Parathyroid adenoma (tissue), 2 donors: ENCODE data around the gene CCDC187.
"Not testable (repeated sequence)": the region's sequence is repeated elsewhere in the genome, so short reads cannot be mapped to it uniquely, and the experiment has no call there.

Experiments used
- H2AFZ ChIP-seq: fragments of 300-600 bp; sonication (generic); one replicate; pipeline ENCODE4 v1.7.0; 2017; ENCODE audit warnings: antibody characterized with exemption, mild to moderate bottlenecking
- H3K27ac ChIP-seq: fragments of 300-600 bp; sonication (generic); one replicate; pipeline ENCODE4 v1.7.0; 2017
- H3K27me3 ChIP-seq: fragments of 300-600 bp; sonication (generic); one replicate; pipeline ENCODE4 v1.7.0; 2017; ENCODE audit warnings: low read length; ENCODE audit not compliant: control insufficient read depth, insufficient read depth
- H3K36me3 ChIP-seq: fragments of 300-600 bp; sonication (generic); one replicate; pipeline ENCODE4 v1.7.0; 2017; ENCODE audit warnings: low read length; ENCODE audit not compliant: control insufficient read depth, insufficient read depth
- H3K4me1 ChIP-seq: fragments of 300-600 bp; sonication (generic); one replicate; pipeline ENCODE4 v1.7.0; 2017; ENCODE audit warnings: control low read depth
- H3K4me2 ChIP-seq: fragments of 300-600 bp; sonication (generic); one replicate; pipeline ENCODE4 v1.7.0; 2017; ENCODE audit warnings: low read length
- H3K4me3 ChIP-seq: fragments of 300-600 bp; sonication (generic); one replicate; pipeline ENCODE4 v1.7.0; 2017; ENCODE audit warnings: low read depth, low read length
- H3K79me2 ChIP-seq: fragments of 300-600 bp; sonication (generic); one replicate; pipeline ENCODE4 v1.7.0; 2017; ENCODE audit warnings: control low read depth
- H3K9ac ChIP-seq: fragments of 300-600 bp; sonication (generic); one replicate; pipeline ENCODE4 v1.7.0; 2017; ENCODE audit warnings: mild to moderate bottlenecking
- H3K9me3 ChIP-seq: fragments of 300-600 bp; sonication (generic); one replicate; pipeline ENCODE4 v1.7.0; 2017; ENCODE audit warnings: low read length; ENCODE audit not compliant: control insufficient read depth
- TF ChIP-seq, protein P1 (sequence below): fragments of 300-600 bp; sonication (generic); IDR thresholded peaks from one replicate; pipeline ENCODE4 v1.7.0; 2017; ENCODE audit warnings: antibody characterized with exemption, mild to moderate bottlenecking
- donor health status: primary hyperparathyroidism.

Gene CCDC187

DNA sequence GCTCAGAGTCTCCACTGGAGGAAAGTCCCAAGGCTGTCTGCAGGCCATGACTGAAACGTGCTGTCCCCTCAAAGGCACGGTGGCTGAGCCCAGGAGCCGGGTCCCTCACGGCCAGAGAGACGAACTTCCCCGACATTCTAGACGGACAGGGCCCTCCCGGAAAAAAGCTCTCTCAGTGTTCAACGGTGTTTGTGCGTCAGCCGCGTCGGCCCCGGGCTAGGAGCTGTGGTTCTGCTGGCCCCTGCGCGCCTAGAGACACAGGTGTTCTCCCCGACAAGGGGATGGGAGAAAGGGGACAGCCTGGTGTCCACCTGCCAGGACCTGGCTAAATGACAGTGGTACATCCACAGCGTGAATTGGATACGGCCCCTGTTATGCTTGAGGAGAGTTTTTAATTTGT is 17.7 kb upstream of the CCDC187 start:
- Histone ChIP-seq H3K9me3 (no peaks in the 10 kb centered on the region), H3K36me3 (no peaks in the 10 kb centered on the region), H3K4me2 (no peak overlapping the region), H3K4me1 (no peaks in the 10 kb centered on the region), H3K4me3 (no peak overlapping the region), H3K27me3 (no peaks in the 10 kb centered on the region), H2AFZ (no peak overlapping the region), H3K9ac (no peak overlapping the region), H3K79me2 (no peaks in the 10 kb centered on the region), H3K27ac (no peak overlapping the region)
- TF ChIP-seq, protein P1, sequence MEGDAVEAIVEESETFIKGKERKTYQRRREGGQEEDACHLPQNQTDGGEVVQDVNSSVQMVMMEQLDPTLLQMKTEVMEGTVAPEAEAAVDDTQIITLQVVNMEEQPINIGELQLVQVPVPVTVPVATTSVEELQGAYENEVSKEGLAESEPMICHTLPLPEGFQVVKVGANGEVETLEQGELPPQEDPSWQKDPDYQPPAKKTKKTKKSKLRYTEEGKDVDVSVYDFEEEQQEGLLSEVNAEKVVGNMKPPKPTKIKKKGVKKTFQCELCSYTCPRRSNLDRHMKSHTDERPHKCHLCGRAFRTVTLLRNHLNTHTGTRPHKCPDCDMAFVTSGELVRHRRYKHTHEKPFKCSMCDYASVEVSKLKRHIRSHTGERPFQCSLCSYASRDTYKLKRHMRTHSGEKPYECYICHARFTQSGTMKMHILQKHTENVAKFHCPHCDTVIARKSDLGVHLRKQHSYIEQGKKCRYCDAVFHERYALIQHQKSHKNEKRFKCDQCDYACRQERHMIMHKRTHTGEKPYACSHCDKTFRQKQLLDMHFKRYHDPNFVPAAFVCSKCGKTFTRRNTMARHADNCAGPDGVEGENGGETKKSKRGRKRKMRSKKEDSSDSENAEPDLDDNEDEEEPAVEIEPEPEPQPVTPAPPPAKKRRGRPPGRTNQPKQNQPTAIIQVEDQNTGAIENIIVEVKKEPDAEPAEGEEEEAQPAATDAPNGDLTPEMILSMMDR: no peak

DNA sequence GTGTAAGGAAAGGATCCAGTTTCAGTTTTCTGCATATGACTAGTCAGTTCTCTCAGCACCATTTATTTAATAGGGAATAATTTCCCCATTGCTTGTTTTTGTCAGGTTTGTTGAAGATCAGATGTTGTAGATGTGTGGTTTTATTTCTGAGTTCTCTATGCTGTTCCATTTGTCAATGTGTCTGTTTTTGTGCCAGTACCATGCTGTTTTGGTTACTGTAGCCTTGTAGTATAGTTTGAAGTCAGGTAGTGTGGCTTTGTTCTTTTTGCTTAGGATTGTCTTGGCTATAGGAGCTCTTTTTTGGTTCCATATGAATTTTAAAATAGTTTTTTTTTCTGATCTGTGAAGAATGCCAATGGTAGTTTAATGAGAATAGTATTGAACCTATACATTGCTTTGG is 17.1 kb upstream of the CCDC187 start:
- H3K4me3 ChIP-seq, H3K9ac ChIP-seq, H3K27me3 ChIP-seq, H3K36me3 ChIP-seq, H3K9me3 ChIP-seq, H3K4me2 ChIP-seq, H3K4me1 ChIP-seq, H2AFZ ChIP-seq, H3K27ac ChIP-seq, H3K79me2 ChIP-seq: not testable (repeated sequence)

DNA sequence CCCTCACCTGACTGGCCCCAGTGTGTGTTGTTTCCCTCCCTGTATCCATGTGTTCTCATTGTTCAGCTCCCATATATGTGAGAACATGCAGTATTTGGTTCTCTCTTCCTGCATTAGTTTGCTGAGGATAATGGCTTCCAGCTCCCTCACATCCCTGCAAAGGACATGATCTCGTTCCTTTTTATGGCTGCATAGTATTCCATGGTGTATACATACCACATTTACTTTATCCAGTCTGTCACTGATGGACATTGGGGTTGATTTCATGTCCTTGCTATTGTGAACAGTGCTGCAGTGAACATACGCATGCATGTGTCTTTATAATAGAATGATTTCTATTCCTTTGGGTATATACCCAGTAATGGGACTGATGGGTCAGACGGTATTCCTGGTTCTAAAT is 16.1 kb upstream of the CCDC187 start:
- not testable (repeated sequence) for H3K9ac ChIP-seq, H3K4me3 ChIP-seq, H3K79me2 ChIP-seq, H3K4me1 ChIP-seq, H2AFZ ChIP-seq, H3K27me3 ChIP-seq, H3K4me2 ChIP-seq, H3K27ac ChIP-seq, H3K36me3 ChIP-seq, H3K9me3 ChIP-seq

DNA sequence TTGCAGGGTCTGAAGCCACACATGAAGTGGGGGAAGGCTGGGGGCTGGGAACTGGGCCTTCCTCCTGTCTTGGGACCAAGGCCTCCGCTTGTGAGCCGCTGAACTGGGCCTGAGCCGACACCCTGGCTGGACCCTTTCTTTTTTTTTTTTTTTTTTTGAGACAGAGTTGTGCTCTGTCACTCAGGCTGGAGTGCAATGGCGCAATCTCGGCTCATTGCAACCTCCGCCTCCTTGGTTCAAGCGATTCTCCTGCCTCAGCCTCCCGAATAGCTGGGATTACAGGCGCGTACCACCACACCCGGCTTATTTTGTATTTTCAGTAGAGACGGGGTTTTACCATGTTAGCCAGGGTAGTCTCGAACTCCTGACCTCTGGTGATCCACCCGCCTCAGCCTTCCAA is 15.3 kb upstream of the CCDC187 start:
- not testable (repeated sequence) for H3K36me3 ChIP-seq, H3K79me2 ChIP-seq, H3K27ac ChIP-seq, H3K4me1 ChIP-seq, H3K27me3 ChIP-seq, H3K9ac ChIP-seq, H2AFZ ChIP-seq, H3K4me3 ChIP-seq, H3K9me3 ChIP-seq, H3K4me2 ChIP-seq

DNA sequence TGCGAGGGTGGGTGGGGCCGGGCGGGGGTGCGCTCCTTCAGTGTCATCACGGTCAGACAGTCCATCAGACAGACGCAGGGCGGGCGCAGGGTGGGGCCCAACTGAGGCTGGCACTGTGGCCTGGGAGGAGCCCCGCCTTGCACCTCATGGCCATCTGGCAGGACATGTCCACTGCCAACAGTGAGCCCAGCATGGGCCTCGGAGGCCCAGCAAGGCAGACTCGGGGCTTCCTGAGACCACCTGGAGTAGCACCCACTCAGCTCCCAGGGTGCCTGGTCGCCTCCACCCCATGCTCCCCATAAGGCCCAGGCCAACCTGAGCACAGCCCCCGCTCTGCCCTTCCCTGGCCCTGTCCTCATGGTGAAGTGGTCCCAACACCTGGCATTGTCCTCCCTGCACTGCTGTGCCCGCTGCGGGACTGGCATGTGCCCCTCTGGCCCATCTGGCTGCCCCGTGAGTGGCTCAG is 14.9 kb upstream of the CCDC187 start:
- Histone ChIP-seq H3K79me2 (no peaks in the 10 kb centered on the region), H3K36me3 (no peaks in the 10 kb centered on the region), H3K27ac (no peak overlapping the region), H3K4me2 (no peak overlapping the region), H2AFZ (no peak overlapping the region), H3K27me3 (no peaks in the 10 kb centered on the region), H3K4me1 (no peaks in the 10 kb centered on the region), H3K9me3 (no peaks in the 10 kb centered on the region), H3K4me3 (no peak overlapping the region), H3K9ac (no peak overlapping the region)
- TF ChIP-seq, protein P1: no peak

DNA sequence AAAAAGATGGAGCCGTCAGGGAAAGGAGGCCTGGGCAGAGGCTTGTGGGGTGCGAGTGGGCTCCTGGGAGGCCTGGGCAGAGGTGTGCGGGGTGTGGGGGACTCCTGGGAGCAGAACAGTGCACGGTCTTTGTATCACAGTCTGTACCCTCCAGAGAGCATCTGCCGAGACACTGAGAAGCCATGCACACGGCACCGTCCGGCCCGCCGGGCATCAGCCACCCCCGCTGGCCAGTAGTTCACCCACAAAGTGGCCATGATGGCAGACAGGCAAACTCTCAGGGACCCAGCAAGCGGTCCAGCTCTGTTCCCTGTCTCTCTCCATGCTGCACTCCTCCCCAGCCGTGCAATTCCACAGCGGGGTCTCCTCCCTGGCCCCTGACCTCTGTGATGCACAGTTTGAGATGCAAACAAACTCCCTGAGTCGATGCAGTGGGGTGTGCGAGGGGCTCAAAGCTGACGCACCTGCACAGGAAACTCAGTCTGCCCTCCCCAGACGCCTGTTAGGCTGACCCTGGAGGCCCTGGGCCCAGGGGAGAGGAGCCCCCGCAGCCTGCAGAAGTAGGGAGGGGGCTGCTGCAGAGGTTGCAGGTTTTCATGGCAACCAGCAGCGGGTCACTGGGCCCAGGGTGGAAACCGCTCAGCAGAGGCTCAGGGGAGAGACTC is 14.3 kb upstream of the CCDC187 start:
- no peak overlapping the region for H3K4me2 ChIP-seq
- H3K36me3 ChIP-seq: no peaks in the 10 kb centered on the region
- H3K9me3 ChIP-seq: no peaks in the 10 kb centered on the region
- H3K4me3 ChIP-seq: no peak overlapping the region
- no peak overlapping the region for H3K9ac ChIP-seq
- H3K27me3 ChIP-seq: no peaks in the 10 kb centered on the region
- TF ChIP-seq, protein P1: no peak
- H3K79me2 ChIP-seq: no peaks in the 10 kb centered on the region
- H3K27ac ChIP-seq: no peak overlapping the region
- no peaks in the 10 kb centered on the region for H3K4me1 ChIP-seq
- H2AFZ ChIP-seq: no peak overlapping the region
